Hepatocyte (in vitro differentiated cells): ENCODE data around the gene POU5F1.

Experiments used
- CTCF ChIP-seq: fragments of 200-600 bp; sonication (generic); IDR thresholded peaks from 2 replicates; pipeline ENCODE4 v1.5.1; 2016; ENCODE audit warnings: antibody characterized with exemption, mild to moderate bottlenecking; ENCODE audit not compliant: poor library complexity
- EZH2 ChIP-seq: fragments of 200-600 bp; sonication (generic); IDR thresholded peaks from 2 replicates; pipeline ENCODE4 v1.6.1; 2016; ENCODE audit warnings: antibody characterized with exemption, mild to moderate bottlenecking, borderline replicate concordance
- EZH2phosphoT487 ChIP-seq: fragments of 200-600 bp; sonication (generic); IDR thresholded peaks from one replicate; pipeline ENCODE4 v1.6.1; 2018; ENCODE audit warnings: antibody characterized with exemption, mild to moderate bottlenecking, low read depth, moderate library complexity; ENCODE audit not compliant: unreplicated experiment, severe bottlenecking

GRCh38 chr6:31179896-31180295, 9.4 kb upstream of the POU5F1 start:
- no peak for TF ChIP-seq CTCF
- TF ChIP-seq EZH2 = no peak
- TF ChIP-seq EZH2phosphoT487 = no peak
